Ascending aorta (tissue), 2 donors: ENCODE data around the gene CCDC93. TPM values are rescaled to one million over a fixed set of nuclear protein-coding genes. Genes with fewer than 3 reads are reported as not detected.
"Not testable (repeated sequence)": the region's sequence is repeated elsewhere in the genome, so short reads cannot be mapped to it uniquely, and the experiment has no call there.

Experiments
- DNase-seq, 2 donors: peaks; one replicate each; pipeline ENCODE4 v3.0.0-alpha.2; 2019; ENCODE audit warnings: low spot score in 2 of 2
- H3K27ac ChIP-seq, 2 donors: fragments of 200-600 bp; sonication (generic); one replicate each; pipeline ENCODE4 v1.5.1; 2016 to 2017; ENCODE audit warnings: mild to moderate bottlenecking in 1 of 2
- H3K27me3 ChIP-seq: fragments of 200-600 bp; sonication (generic); one replicate; pipeline ENCODE4 v1.5.1; 2017
- H3K36me3 ChIP-seq, 2 donors: fragments of 200-600 bp; sonication (generic); one replicate each; pipeline ENCODE4 v1.5.1; 2016
- H3K4me1 ChIP-seq, 2 donors: fragments of 200-600 bp; sonication (generic); one replicate each; pipeline ENCODE4 v1.5.1; 2016 to 2017; ENCODE audit warnings: mild to moderate bottlenecking in 1 of 2
- H3K4me3 ChIP-seq, 2 donors: fragments of 200-600 bp; sonication (generic); one replicate each; pipeline ENCODE4 v1.5.1; 2016 to 2017; ENCODE audit warnings: mild to moderate bottlenecking in 1 of 2
- H3K9me3 ChIP-seq, 2 donors: fragments of 200-600 bp; sonication (generic); one replicate each; pipeline ENCODE4 v1.5.1; 2016
- CTCF ChIP-seq, 3 experiments: fragments of 200-600 bp in 2 of 3; fragments of 450-650 bp in 1 of 3; sonication (generic) in 2 of 3; IDR thresholded peaks; one replicate each; pipeline ENCODE4 v1.5.1; 2016 to 2019; ENCODE audit warnings: antibody characterized with exemption in 3 of 3, mild to moderate bottlenecking in 1 of 3, moderate library complexity in 1 of 3
- intact Hi-C: fragments of 100-400 bp; cut with DNase I; formaldehyde crosslinking; loops from one replicate; pipeline ENCODE4 v1.15.1; 2023
- total RNA-seq: library from RNA; depleted of rRNA; stranded (reverse); fragments of >200 nt; gene quantifications from one replicate; pipeline ENCODE4 v1.1.0, GENCODE V29; 2016

The CCDC93 gene
- total RNA-seq, 1 donor from 2014 or later = 6.3 TPM

GRCh38 chr2:117935456-117935855, 78.4 kb downstream of the CCDC93 start:
- DNase-seq = no peak
- TF ChIP-seq CTCF (IDR thresholded peaks at IDR 0.05) = no peak
- Histone ChIP-seq H3K27me3 (no peaks in the 10 kb centered on the region), H3K4me3 (no peak overlapping the region), H3K36me3 (peaks cover 77 to 99% of the 10 kb centered on the region in 2 donors), H3K9me3 (no peaks in the 10 kb centered on the region), H3K27ac (no peak overlapping the region), H3K4me1 (no peaks in the 10 kb centered on the region)
- intact Hi-C loops = no loop called here

GRCh38 chr2:117933884-117934354, 80.0 kb downstream of the CCDC93 start:
- intact Hi-C loops = no loop called here
- Histone ChIP-seq H3K4me3 (no peak overlapping the region), H3K36me3 (peaks cover 79 to 99% of the 10 kb centered on the region in 2 donors), H3K9me3 (no peaks in the 10 kb centered on the region), H3K27me3 (no peaks in the 10 kb centered on the region), H3K4me1 (no peaks in the 10 kb centered on the region), H3K27ac (no peak overlapping the region)
- no peak for TF ChIP-seq CTCF (IDR thresholded peaks at IDR 0.05)
- DNase-seq = no peak

DNA sequence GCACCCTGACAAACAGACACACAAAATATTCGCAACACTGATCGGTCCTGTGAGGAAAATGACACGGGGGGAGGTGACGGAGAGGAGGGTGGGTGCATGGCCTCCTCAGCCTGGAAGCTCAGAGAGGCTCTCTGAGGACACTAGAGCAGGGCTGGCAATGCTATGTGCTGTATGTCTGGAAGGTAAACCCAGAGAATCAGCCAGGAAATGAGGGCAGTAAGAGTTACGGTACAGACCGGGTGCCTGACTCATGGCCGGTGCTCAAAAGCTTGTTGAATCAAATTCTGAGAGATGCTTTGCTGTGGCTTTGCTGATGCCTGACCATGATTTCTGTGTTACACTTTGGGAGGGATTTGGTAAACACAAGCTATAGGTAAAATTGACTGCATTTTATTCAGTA, 81.9 kb downstream of the CCDC93 start:
- TF ChIP-seq CTCF (IDR thresholded peaks at IDR 0.05) = no peak
- peaks cover 68 to 91% of the 10 kb centered on the region in 2 donors for H3K36me3 ChIP-seq
- no peak for DNase-seq
- intact Hi-C loops = no loop called here
- no peak overlapping the region for H3K4me3 ChIP-seq
- no peaks in the 10 kb centered on the region for H3K9me3 ChIP-seq
- no peaks in the 10 kb centered on the region for H3K4me1 ChIP-seq
- H3K27ac ChIP-seq = no peak overlapping the region
- H3K27me3 ChIP-seq = no peaks in the 10 kb centered on the region

DNA sequence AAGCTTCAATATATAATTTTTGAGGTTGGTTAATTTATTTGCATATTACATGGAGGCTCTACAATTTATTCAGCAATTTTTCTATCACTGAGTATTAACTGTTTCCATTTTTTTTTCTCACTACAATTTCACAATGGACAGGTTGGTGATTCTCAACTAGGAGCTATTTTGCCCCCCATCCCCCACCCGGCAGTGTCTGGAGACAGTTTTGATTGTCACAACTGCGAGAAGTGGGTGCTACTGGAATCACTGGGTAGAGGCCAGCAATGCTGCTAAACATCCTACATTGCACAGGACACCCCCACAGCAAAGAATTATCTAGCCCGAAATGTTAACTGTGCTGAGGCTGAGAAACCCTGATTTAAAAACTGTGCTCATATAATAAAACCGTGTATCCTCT, 82.6 kb downstream of the CCDC93 start:
- Histone ChIP-seq H3K27me3 (no peaks in the 10 kb centered on the region), H3K9me3 (no peaks in the 10 kb centered on the region), H3K4me1 (no peaks in the 10 kb centered on the region), H3K36me3 (peaks cover 61 to 84% of the 10 kb centered on the region in 2 donors), H3K4me3 (no peak overlapping the region), H3K27ac (no peak overlapping the region)
- intact Hi-C loops = no loop called here
- no peak for TF ChIP-seq CTCF (IDR thresholded peaks at IDR 0.05)
- no peak for DNase-seq

- intact Hi-C loops = no loop called here
- TF ChIP-seq CTCF (IDR thresholded peaks at IDR 0.05) = no peak
- no peak for DNase-seq
- no peaks in the 10 kb centered on the region for H3K27me3 ChIP-seq
- H3K27ac ChIP-seq = no peak overlapping the region
- H3K9me3 ChIP-seq = no peaks in the 10 kb centered on the region
- no peak overlapping the region for H3K4me3 ChIP-seq
- H3K36me3 ChIP-seq = peaks cover 57 to 79% of the 10 kb centered on the region in 2 donors
- H3K4me1 ChIP-seq = no peaks in the 10 kb centered on the region
These were observed 83.1 kb downstream of the CCDC93 start for GRCh38 chr2:117930775-117931174.

GRCh38 chr2:117923471-117923870, 90.4 kb downstream of the CCDC93 start:
- H3K27ac ChIP-seq, H3K4me1 ChIP-seq, H3K27me3 ChIP-seq, intact Hi-C loops, DNase-seq, H3K9me3 ChIP-seq, H3K4me3 ChIP-seq: not testable (repeated sequence)
- peaks cover 30 to 63% of the 10 kb centered on the region in 2 donors for H3K36me3 ChIP-seq
